Stomach (tissue), 9 donors: Measurements from ENCODE around the gene PTPRD. TPM values are rescaled to one million over a fixed set of nuclear protein-coding genes. Genes with fewer than 3 reads are reported as not detected.

Source experiments
- DNase-seq, 2 donors: peaks; one replicate each; pipeline versions ENCODE4 v3.0.0 to v3.0.0-alpha.2; 2013 to 2019
- H3K27ac ChIP-seq, 5 donors: fragments of 200-600 bp in 4 of 5; sonication (generic) in 4 of 5; one replicate each; pipeline ENCODE4 v1.5.1; 2013 to 2019; ENCODE audit warnings: mild to moderate bottlenecking in 1 of 5, moderate library complexity in 1 of 5
- H3K27me3 ChIP-seq, 3 donors: fragments of 200-600 bp; sonication (generic); one replicate each; pipeline ENCODE4 v1.5.1; 2017 to 2019; ENCODE audit warnings: mixed run types in 1 of 3
- H3K36me3 ChIP-seq, 4 donors: fragments of 200-600 bp; sonication (generic); 1 replicate in 3 of 4; 2 replicates in 1 of 4; pipeline ENCODE4 v1.5.1; 2016 to 2019
- H3K4me1 ChIP-seq, 4 donors: fragments of 200-600 bp; sonication (generic); one replicate each; pipeline ENCODE4 v1.5.1; 2016 to 2019
- H3K4me3 ChIP-seq, 4 donors: fragments of 200-600 bp; sonication (generic) in 3 of 4; one replicate each; pipeline ENCODE4 v1.5.1; 2016 to 2019; ENCODE audit warnings: mild to moderate bottlenecking in 1 of 4
- H3K9me3 ChIP-seq, 4 donors: fragments of 200-600 bp; sonication (generic); one replicate each; pipeline ENCODE4 v1.5.1; 2016 to 2019
- EP300 ChIP-seq: sonication (generic); formaldehyde crosslinking; IDR thresholded peaks from one replicate; pipeline ENCODE4 v1.6.1; 2017; ENCODE audit warnings: antibody characterized with exemption
- POLR2A ChIP-seq, 4 donors: fragments of 450-650 bp; IDR thresholded peaks; one replicate each; pipeline ENCODE4 v1.6.1; 2016; ENCODE audit warnings: antibody characterized with exemption in 4 of 4, control low read depth in 2 of 4, mild to moderate bottlenecking in 1 of 4, moderate library complexity in 1 of 4
- POLR2AphosphoS5 ChIP-seq, 3 donors: sonication (generic); formaldehyde crosslinking; IDR thresholded peaks; one replicate each; pipeline ENCODE4 v1.6.1; 2016; ENCODE audit warnings: antibody characterized with exemption in 3 of 3
- WGBS, 5 donors: extraction: QIAGEN DNeasy Blood & Tissue Kit in 3 of 5; methylation state at CpG; one replicate each; pipeline versions ENCODE4 v1.1.5 to v1.1.7; 2013 to 2018; 5-methylcytosine and 5-hydroxymethylcytosine counted together
- intact Hi-C: fragments of 100-400 bp; cut with DNase I; formaldehyde crosslinking; loops from one replicate; pipeline ENCODE4 v1.15.1; 2023; ENCODE audit warnings: low total_unique reads
- polyA plus RNA-seq, 3 donors: library from polyadenylated mRNA; stranded (reverse); fragments of 200-250 nt; gene quantifications; one replicate each; pipeline ENCODE4 v1.2.3, GENCODE V29; 2013
- total RNA-seq, 5 donors: library from RNA; depleted of rRNA; stranded (reverse); fragments of >200 nt; gene quantifications; one replicate each; pipeline versions ENCODE4 v1.1.0 to v1.2.3, GENCODE V29; 2014 to 2016
- TF ChIP-seq, protein P1 (sequence below), 7 experiments: fragments of 450-650 bp in 4 of 7; fragments of 200-600 bp in 3 of 7; sonication (generic) in 3 of 7; IDR thresholded peaks; one replicate each; pipeline ENCODE4 v1.5.1; 2016 to 2019; ENCODE audit warnings: antibody characterized with exemption in 7 of 7, control low read depth in 2 of 7, mild to moderate bottlenecking in 1 of 7
- donor health status: healthy with polysubstance abuse.
- donor health status: Bipolar disorder and iron deficiency.
- donor health status: healthy.

The PTPRD gene
- total and polyA plus RNA-seq, 8 donors, result 0.12 to 53.1 (median 1.2) TPM

DNA sequence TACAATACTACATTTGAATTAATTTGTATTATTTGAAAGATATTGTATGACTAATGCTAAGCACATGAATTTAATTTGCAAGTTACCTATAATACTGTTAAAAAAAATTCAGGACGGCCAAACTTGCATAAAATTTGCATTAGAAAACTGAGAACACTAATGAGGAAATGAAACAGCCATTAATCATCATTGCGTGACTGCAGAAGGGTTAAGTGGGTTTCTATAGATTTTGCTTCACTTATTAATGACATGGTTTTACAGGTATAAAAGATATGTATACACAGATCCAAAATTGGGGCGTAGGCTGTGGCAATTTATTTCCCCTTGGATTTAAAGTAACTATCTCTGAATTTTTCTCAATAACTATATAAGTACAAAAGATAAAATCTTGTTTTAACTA lies 882.6 kb downstream of the PTPRD start:
- no peak overlapping the region for H3K27ac ChIP-seq
- H3K27me3 ChIP-seq, result no peaks in the 10 kb centered on the region
- DNase-seq, result no peak
- H3K36me3 ChIP-seq, result no peaks in the 10 kb centered on the region
- TF ChIP-seq, protein P1, sequence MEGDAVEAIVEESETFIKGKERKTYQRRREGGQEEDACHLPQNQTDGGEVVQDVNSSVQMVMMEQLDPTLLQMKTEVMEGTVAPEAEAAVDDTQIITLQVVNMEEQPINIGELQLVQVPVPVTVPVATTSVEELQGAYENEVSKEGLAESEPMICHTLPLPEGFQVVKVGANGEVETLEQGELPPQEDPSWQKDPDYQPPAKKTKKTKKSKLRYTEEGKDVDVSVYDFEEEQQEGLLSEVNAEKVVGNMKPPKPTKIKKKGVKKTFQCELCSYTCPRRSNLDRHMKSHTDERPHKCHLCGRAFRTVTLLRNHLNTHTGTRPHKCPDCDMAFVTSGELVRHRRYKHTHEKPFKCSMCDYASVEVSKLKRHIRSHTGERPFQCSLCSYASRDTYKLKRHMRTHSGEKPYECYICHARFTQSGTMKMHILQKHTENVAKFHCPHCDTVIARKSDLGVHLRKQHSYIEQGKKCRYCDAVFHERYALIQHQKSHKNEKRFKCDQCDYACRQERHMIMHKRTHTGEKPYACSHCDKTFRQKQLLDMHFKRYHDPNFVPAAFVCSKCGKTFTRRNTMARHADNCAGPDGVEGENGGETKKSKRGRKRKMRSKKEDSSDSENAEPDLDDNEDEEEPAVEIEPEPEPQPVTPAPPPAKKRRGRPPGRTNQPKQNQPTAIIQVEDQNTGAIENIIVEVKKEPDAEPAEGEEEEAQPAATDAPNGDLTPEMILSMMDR (IDR thresholded peaks at IDR 0.05), result no peak
- TF ChIP-seq POLR2AphosphoS5 (IDR thresholded peaks at IDR 0.05), result no peak
- TF ChIP-seq POLR2A (IDR thresholded peaks at IDR 0.05), result no peak
- TF ChIP-seq EP300, result no peak
- H3K4me3 ChIP-seq, result no peak overlapping the region
- H3K4me1 ChIP-seq, result no peaks in the 10 kb centered on the region
- H3K9me3 ChIP-seq, result no peaks in the 10 kb centered on the region
- intact Hi-C loops, result no loop called here
- 52 to 62% (median 52%) methylated on average over 3 of the region's 3 CpGs for WGBS, 5 donors

DNA sequence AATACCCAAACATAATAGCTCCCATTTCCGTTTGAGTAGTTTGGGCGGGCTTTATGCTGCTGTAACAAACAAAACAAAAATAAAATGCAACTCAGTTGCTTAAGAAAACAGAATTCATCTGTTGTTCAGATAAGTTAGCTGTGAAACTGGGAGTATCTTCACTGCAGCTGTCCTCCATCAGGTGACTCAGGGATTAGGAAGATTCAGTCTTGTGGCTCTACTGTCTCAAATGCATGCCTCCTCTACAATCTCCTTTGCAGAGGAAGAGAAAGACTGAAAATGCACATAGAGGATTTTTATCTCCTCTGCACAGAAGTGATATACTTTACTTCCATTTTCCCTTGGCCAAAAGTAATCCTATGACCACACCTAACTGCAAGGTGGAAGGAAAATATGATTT lies 883.7 kb downstream of the PTPRD start:
- DNase-seq, result no peak
- no peaks in the 10 kb centered on the region for H3K9me3 ChIP-seq
- no peaks in the 10 kb centered on the region for H3K36me3 ChIP-seq
- 78 to 93% (median 80%) methylated on average over 2 of the region's 2 CpGs for WGBS, 5 donors
- H3K4me3 ChIP-seq, result no peak overlapping the region
- no peak overlapping the region for H3K27ac ChIP-seq
- no peak for TF ChIP-seq EP300
- no peak for TF ChIP-seq POLR2A (IDR thresholded peaks at IDR 0.05)
- TF ChIP-seq, protein P1 (IDR thresholded peaks at IDR 0.05), result no peak
- no peak for TF ChIP-seq POLR2AphosphoS5 (IDR thresholded peaks at IDR 0.05)
- no peaks in the 10 kb centered on the region for H3K4me1 ChIP-seq
- intact Hi-C loops, result no loop called here
- H3K27me3 ChIP-seq, result no peaks in the 10 kb centered on the region

DNA sequence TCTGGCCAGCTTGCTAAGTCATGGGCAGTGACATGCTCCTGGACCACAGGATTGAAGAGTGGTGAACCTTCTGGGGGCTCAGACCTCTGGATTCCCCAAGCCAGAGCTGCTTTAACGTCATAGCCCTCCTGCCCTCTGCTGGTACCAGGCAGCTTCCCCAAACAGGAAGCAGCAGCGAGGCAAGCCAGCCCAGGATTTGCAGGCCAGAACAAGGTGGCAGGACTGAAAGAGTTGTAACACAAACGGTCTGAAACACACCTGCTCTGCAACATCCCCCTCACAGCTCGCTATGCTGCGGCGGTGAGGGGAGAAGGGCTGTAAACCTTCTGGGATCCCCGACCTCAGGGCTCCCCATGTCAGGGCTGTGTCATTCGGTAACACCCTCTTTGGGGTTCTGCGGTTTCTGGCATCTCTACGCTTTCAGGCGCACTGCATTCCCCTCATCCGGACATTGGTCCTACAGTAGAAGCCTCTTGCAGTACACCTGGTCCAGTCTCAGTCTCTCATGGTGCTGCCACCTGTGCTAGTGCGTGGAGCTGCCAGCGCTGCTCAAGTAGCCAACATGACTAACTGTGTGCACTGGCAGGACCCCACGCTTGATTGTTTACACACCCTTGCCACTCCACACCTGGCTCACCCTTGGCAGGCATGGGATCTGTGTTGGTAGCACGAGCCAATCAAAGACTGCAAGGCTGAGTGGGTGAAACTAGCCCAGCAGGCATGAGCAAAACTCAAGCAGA lies 893.3 kb downstream of the PTPRD start:
- no peak overlapping the region for H3K4me3 ChIP-seq
- TF ChIP-seq POLR2A (IDR thresholded peaks at IDR 0.05), result no peak
- TF ChIP-seq, protein P1 (IDR thresholded peaks at IDR 0.05), result no peak
- no peak for TF ChIP-seq POLR2AphosphoS5 (IDR thresholded peaks at IDR 0.05)
- no peak for TF ChIP-seq EP300
- intact Hi-C loops, result no loop called here
- H3K27ac ChIP-seq, result no peak overlapping the region
- H3K27me3 ChIP-seq, result no peaks in the 10 kb centered on the region
- WGBS, 5 donors, result 83 to 89% (median 87%) methylated on average over 14 to 16 of the region's 16 CpGs
- peaks cover 0 to 22% (median 15%) of the 10 kb centered on the region in 4 donors for H3K9me3 ChIP-seq
- no peaks in the 10 kb centered on the region for H3K4me1 ChIP-seq
- no peak for DNase-seq
- no peaks in the 10 kb centered on the region for H3K36me3 ChIP-seq

DNA sequence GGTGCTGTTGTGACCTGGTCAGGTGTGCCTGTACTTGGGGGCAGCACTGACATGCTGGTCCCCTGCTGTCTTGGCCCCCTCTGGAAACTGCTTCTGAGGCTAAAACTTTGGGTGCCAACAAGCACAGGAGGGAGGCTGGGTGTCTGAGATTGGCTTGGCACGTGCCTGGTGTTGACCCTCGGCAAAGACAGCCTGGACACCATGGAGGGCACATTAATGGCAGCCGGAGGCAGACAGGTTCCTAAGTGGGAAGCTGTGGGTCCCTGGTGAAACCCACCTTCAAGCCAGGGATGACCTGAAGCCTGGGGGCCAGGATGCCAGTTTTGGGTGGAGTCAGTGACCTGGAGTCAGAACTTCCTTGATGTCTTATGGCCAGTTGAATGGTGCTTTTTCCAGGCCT lies 894.1 kb downstream of the PTPRD start:
- no peak for TF ChIP-seq POLR2AphosphoS5 (IDR thresholded peaks at IDR 0.05)
- TF ChIP-seq, protein P1 (IDR thresholded peaks at IDR 0.05), result no peak
- no peak for TF ChIP-seq POLR2A (IDR thresholded peaks at IDR 0.05)
- TF ChIP-seq EP300, result no peak
- no peak overlapping the region for H3K4me3 ChIP-seq
- H3K27ac ChIP-seq, result no peak overlapping the region
- H3K4me1 ChIP-seq, result no peaks in the 10 kb centered on the region
- no peak for DNase-seq
- 57 to 92% (median 73%) methylated on average over 1 to 3 of the region's 3 CpGs for WGBS, 5 donors
- H3K27me3 ChIP-seq, result no peaks in the 10 kb centered on the region
- peaks cover 0 to 22% (median 15%) of the 10 kb centered on the region in 4 donors for H3K9me3 ChIP-seq
- no peaks in the 10 kb centered on the region for H3K36me3 ChIP-seq
- intact Hi-C loops, result no loop called here
